ENCODE results near the gene ZNF304.

Gene ZNF304

DNA sequence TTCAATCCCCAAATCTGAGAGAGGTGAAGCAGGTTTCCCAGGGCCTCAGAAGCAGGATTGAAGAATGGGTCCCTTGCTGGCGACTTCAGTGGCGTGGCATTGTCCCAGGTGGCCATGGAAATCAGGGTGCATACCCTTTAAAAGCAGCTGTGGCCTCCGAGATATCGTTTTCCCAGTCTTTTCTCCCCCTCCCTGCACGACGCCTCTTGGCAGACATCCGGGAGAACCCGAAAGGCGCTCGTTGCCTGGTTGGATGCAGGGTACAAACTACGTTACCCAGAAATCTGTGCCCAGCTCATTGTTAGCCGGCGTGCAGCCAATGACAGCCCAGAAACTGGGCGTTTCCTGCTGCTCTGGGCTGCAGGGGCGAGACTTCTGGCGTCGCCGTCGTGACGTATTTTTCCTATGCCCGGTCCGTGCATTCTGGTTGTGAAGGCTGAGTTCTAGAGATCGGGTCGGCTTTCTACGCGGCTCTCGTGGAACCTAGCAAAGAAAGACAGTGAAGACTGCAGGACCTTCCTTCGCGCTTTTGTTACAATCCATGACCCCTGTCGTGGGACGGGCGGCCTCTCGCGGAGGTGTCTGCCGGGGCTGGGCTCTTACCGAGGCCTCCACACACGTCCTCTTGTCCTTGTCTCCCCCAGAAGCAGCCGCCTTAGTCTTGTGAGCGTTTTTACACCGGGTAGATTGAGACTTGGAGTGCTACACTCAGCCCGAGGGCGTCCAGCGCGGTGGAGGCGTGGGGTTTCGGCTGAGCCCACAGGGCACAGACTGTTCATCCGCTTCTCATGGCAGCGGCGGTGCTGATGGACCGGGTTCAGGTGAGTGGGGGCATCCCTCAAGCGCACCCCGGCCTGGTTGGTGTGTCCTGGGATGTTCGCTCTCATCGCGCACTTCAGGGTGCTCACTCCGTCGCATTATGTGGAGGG lies at the start of gene ZNF304:
Gene ZNF304 (plus strand): TSS at position 395 of the 929 bp plus-strand sequence. CDS start 394 bp downstream, at position 789.
- DNase-seq: peak; percentile 89

DNA sequence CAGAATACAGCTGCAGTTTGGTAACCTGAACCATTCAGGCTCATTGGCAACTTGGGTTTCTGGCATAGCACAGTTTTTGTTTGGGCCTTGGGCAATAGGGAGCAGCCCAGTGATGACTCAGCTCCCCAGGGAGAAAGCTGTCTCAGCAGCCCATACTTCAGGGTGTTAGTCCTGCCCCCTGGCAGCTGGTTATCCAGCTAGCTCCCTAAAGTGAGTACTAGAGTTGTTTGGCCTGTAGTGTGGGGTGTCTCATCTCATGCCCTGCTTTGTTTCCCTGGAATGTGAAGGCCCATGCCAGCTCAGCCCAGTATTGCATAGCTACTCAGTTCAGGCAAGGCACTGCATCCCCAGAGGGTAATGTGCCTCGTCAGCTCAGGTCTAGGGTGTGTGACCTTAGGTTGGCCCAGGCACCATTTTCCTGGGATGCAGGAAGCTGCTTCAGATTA lies 49.0 kb upstream of the ZNF304 start:
- DNase-seq: no peak

DNA sequence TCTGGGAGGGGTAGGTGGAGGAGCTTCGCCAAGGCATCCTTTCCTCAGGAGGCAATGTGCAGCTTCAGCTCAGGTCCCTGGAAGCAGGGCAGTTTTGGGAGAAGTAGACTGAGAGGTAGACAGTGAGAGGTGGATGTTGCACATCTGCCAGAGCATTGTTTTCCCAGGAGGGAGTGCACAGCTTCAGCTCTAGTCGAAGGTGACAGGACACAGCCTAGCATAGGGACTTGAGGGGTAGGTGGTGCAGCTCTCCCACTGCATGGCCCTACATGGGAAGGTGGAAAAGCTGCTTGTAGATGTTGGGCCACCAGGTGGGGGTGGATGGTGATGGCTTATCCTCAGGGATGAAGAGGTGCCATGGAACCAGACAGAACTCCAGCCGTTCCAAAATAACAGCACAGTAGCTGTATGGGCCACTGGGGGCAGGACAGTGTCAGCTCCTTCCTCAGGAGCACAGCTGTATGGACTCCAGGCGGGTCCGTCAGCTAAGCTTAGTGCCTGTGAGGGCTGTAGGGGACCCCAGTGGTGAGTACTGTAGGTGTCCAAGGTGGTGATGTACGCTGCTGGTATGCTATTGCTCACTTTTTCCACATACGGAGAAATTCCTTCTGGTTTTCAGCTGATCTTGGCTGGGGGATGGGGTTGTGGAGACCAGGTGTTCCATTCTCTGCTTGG lies 48.2 kb upstream of the ZNF304 start:
- no peak for DNase-seq

DNA sequence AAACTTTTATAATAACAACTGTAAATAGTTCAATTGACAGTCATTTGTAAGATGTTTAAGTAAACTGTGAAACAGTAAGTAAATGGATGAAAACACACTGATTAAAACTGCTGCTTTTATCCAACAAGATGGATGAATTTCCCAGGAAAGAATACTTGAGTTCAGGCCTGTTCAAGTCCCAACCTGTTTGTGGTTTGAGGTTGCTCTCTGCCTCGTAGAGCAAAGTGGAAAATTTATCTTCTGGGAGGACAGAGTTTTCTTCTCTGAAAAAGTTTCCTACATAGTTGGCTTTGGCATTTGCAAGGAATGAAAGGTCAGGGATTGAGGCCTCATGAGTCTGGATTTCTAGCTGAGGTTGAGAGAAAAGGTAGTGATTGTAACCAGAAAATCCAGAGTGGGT lies 46.0 kb upstream of the ZNF304 start:
- DNase-seq: no peak

GRCh38 chr19:57308514-57308913 lies 42.6 kb upstream of the ZNF304 start:
- no peak for DNase-seq

GRCh38 chr19:57310792-57311191 lies 40.3 kb upstream of the ZNF304 start:
- DNase-seq: no peak

- DNase-seq: no peak
Observed at GRCh38 chr19:57314146-57314545, 36.9 kb upstream of the ZNF304 start.

DNA sequence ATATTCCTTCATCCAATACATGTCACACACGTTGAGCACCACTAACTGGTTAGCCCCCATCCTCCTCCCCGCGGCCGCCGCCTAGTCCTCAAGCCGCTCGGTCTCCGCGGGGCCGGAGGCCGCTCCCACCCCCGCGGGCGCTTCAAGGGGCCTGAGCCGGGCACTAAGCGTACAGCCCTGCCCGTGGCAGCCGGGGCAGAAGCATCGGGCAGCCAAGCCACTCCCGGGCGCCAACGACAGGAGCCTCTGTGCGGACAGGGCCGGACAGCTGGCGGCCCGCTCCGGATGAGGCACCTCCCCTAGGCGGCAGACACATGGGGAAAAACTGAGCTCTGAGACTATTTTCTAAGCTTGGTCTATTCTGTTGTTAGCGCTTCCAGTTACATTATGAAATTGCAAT lies 33.6 kb upstream of the ZNF304 start:
- no peak for DNase-seq

- DNase-seq: no peak
Observed at GRCh38 chr19:57319869-57320179, 31.2 kb upstream of the ZNF304 start.

DNA sequence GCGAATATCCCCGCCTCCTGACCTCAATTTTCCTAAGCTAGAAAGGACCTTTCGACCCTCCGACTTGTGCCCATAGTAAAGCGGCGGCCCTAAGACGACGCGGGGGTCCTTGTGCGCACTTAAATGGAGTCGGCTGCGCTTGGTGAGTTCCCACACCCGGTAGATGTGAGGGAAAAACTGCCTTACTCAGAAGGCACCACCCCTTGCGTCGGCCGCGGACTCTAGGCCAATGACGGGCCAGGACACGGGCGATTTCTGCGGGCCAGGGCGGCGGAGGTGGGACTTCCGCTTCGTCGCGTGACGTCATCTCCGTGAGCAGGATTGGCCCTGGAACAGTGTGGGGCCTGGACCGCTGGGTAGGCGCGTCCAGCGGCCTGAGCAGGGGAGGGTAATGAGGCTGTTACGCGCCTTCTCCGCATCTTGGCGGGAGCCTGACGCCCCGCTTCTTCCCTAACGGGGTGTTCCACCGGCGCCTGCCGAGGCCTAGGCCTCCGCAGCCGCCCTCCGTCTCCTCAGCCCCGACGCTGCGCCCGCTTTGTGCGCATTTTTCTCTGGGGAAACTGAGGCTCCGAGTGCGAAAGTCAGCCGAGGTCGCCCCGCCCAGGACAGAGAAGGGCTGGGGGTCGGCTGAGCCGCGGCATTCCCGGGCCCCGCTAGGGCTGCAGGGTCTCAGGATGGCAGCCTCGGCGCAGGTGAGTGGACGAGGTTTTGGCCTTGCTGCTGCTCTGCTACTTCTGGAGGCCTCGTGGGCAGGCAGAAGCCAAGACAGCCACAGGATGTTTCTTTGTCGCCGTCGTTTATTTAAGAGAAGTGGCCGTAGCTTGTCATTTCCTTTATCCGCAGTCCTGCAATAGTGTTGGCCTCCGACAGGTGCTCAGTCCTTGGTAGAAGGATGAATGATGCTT lies 30.6 kb upstream of the ZNF304 start, which contains the start of gene ZNF543:
Gene ZNF543 (plus strand): TSS at position 293 of the 905 bp plus-strand sequence. CDS start 382 bp downstream, at position 675.
- peak; percentile 90 for DNase-seq

DNA sequence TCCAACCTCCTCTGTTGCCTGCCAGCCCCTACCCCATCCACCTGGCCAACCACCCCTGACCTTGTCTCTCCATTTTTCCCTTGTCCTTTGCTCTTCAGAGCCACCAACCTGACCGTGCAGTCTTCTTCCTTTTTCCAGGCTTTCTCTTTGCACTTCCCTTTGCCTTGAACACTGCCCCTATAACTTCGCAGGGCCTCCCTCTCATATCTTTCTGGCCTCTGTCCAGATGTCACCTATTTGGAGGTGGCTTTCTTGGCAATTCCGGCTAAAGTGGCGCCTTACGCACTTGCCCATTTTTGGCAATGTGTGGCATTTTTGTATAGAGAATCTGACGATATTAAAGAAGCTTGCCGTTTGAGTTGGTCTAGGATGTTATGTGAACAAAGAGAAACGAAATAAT lies 30.0 kb upstream of the ZNF304 start:
- DNase-seq: no peak

GRCh38 chr19:57321751-57322150 lies 29.3 kb upstream of the ZNF304 start:
- no peak for DNase-seq

GRCh38 chr19:57324992-57325391 lies 26.1 kb upstream of the ZNF304 start:
- no peak for DNase-seq

- DNase-seq: no peak
Observed at GRCh38 chr19:57327993-57328392, 23.1 kb upstream of the ZNF304 start.

GRCh38 chr19:57334191-57334590 lies 16.9 kb upstream of the ZNF304 start:
- no peak for DNase-seq

GRCh38 chr19:57338877-57339276 lies 12.2 kb upstream of the ZNF304 start:
- DNase-seq: no peak

- no peak for DNase-seq
Observed at GRCh38 chr19:57342582-57342981, 8.5 kb upstream of the ZNF304 start.

DNA sequence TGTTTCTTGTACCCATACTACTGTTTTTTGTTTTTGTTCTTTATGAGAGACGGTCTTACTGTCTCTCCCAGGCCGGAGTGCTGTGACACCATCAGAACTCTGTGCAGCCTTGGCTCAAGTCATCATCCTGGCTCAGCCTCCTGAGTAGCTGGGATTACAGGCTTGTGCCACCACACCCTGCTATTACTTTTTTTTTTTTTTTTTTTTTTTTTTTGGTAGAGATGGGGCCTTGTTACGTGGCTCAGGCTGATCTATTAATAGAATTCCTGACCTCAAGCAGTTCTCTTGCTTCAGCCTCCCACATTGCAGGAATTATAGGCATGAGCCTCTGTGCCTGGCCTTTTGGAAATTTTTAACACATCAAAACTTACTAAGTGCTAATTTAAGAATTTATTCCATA lies 2.9 kb upstream of the ZNF304 start:
- no peak for DNase-seq

DNA sequence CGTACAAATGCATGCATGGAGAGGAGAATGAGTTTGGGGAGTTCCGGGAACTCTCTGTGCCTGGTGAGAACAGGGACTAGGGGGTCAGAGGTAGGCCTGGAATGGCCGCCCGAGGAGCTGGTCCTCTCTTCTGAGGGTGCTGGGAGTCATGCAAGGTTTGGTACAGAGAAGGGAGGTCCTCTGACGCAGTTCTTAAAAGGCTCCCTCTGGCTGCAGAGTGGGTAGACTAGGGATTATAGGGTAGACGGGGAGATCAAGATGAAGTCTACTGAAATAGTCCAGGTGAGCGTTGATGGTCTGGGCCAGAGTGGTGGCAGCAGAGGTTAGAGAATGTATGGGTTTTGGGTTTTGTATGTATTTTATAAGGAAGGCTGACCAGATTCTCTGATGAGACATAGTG lies 796 bp downstream of the ZNF304 start:
- no peak for DNase-seq

GRCh38 chr19:57355916-57356315 lies 4.8 kb downstream of the ZNF304 start:
- no peak for DNase-seq

- DNase-seq: no peak
Observed at GRCh38 chr19:57357406-57357805, 6.3 kb downstream of the ZNF304 start.

DNA sequence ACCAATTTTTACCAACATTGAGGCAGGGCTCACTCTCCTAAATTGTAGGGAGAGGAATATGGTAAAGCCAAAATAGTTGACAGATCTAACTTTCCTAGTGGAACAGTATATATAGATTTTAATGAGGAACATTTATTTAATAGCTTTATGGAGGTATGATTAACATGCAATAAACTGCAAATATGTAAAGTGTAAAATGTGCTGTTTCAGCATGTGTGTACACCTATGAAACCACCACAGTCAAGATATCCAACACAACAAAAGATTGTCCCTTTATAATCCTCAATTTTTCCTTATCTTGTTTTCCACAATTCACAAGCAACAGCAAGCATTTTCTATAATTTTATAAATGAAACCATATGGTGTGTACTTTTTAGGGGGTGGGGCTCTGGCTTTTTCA lies 8.2 kb downstream of the ZNF304 start:
- no peak for DNase-seq

DNA sequence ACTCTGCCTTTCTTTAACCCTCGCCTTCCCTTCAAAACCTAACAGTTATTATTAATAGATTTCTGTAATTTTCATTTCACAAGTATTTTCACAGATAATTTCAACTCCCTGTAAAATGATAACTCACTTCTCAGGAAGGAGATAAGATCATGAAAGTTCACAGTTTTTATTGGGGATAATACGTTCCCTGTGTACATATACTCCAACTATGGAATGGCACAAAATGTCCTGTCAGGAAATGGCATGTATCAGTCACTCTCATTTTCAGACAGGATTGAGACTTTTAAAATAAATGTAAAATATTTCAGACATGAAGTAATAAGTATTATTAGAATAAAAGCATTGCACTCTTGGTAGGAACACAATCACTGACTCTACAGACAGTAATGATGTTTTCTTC lies 11.3 kb downstream of the ZNF304 start:
- DNase-seq: no peak

All from NCI-H526 treated with DMSO at 0.1 percent for 48 hours (cell line).